ENCODE measurements around the gene SBF1.

Gene SBF1

GRCh38 chr22:50507421-50507990 is 32.7 kb upstream of the SBF1 start, which contains the start of gene LMF2:
LMF2 (minus strand) TSS chr22:50507702; CDS start chr22:50507675, 27 bp downstream.
- DNase-seq (ENCODE audit: low read depth in 2 of 2), result peak; percentile 90 to 91

GRCh38 chr22:50506611-50507420 is 32.0 kb upstream of the SBF1 start:
- no peak for DNase-seq (ENCODE audit: low read depth in 2 of 2)

GRCh38 chr22:50505776-50506610 is 31.2 kb upstream of the SBF1 start:
- no peak for DNase-seq (ENCODE audit: low read depth in 2 of 2)

- DNase-seq (ENCODE audit: low read depth in 2 of 2), result no peak
These were observed 30.5 kb upstream of the SBF1 start for GRCh38 chr22:50505276-50505775.

- no peak for DNase-seq (ENCODE audit: low read depth in 2 of 2)
These were observed 29.8 kb upstream of the SBF1 start for GRCh38 chr22:50504369-50505211.

GRCh38 chr22:50503475-50504145 is 28.8 kb upstream of the SBF1 start:
- no peak for DNase-seq (ENCODE audit: low read depth in 2 of 2)

- DNase-seq (ENCODE audit: low read depth in 2 of 2), result no peak
These were observed 28.0 kb upstream of the SBF1 start for GRCh38 chr22:50502628-50503474.

GRCh38 chr22:50502096-50502495 is 27.3 kb upstream of the SBF1 start:
- no peak for DNase-seq (ENCODE audit: low read depth in 2 of 2)

- no peak for DNase-seq (ENCODE audit: low read depth in 2 of 2)
These were observed 25.6 kb upstream of the SBF1 start for GRCh38 chr22:50500452-50500851.

- DNase-seq (ENCODE audit: low read depth in 2 of 2), result peak; percentile 30 to 64
These were observed 23.6 kb upstream of the SBF1 start for GRCh38 chr22:50498322-50498890.

GRCh38 chr22:50497093-50497492 is 22.3 kb upstream of the SBF1 start:
- no peak for DNase-seq (ENCODE audit: low read depth in 2 of 2)

- no peak for DNase-seq (ENCODE audit: low read depth in 2 of 2)
These were observed 15.9 kb upstream of the SBF1 start for GRCh38 chr22:50490531-50491308.

- DNase-seq (ENCODE audit: low read depth in 2 of 2), result no peak
These were observed 14.8 kb upstream of the SBF1 start for GRCh38 chr22:50489363-50490243.

- no peak for DNase-seq (ENCODE audit: low read depth in 2 of 2)
These were observed 14.1 kb upstream of the SBF1 start for GRCh38 chr22:50488886-50489285.

- no peak for DNase-seq (ENCODE audit: low read depth in 2 of 2)
These were observed 13.3 kb upstream of the SBF1 start for GRCh38 chr22:50488006-50488677.

- DNase-seq (ENCODE audit: low read depth in 2 of 2), result no peak
These were observed 12.6 kb upstream of the SBF1 start for GRCh38 chr22:50487290-50488005.
